Measurements from ENCODE around the gene NR2F1.

The NR2F1 gene

DNA sequence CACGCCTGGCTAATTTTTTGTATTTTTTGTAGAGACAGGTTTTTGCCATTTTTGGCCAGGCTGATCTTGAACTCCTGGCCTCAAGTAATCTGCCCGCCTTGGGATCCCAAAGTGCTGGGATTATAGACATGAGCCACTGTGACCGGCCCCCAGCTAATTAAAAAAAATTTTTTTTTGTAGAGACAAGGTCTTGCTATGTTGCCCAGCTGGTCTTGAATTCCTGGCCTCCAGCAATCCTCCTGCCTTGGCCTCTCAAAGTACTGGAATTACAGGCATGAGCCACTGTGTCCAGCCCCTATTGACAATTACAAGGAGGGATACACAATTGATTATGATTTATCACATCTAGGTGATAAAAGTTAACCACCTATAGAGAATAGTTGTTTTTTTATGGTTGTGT lies 59.5 kb downstream of the NR2F1 start:
- DNase-seq (ENCODE audit: low spot score): no peak
